GM12878 (cell line): Measurements from ENCODE around the gene NCMAP. TPM values are rescaled to one million over a fixed set of nuclear protein-coding genes. Genes with fewer than 3 reads are reported as not detected.

Source experiments
- ATAC-seq: fragments of 200-7000 bp; cut with Tn5 transposase; 3 replicates; pipeline ENCODE4 v1.9.1; 2020; ENCODE audit warnings: mild to moderate bottlenecking, moderate library complexity
- BruUV-seq: library from RNA; stranded (reverse); fragments of 400-500 nt; replicated peaks from 2 replicates; lab custom pipeline; 2021; lab: Mats Ljungman, UMichigan
- CTCF ChIA-PET: fragments of 300-600 bp; sonication (Branson Sonifier 250); formaldehyde crosslinking; extraction: SDS; loops from one replicate; lab custom pipeline; 2021; ENCODE audit warnings: inconsistent platforms; lab: Yijun Ruan, JAX
- POLR2A ChIA-PET: fragments of 350-600 bp; formaldehyde crosslinking; extraction: SDS; loops from one replicate; lab custom pipeline; 2021; ENCODE audit warnings: inconsistent platforms; lab: Charles Lee
- RAD21 ChIA-PET: fragments of 300-600 bp; sonication (Branson Sonifier 250); formaldehyde crosslinking; loops from one replicate; lab custom pipeline; 2023; ENCODE audit warnings: antibody characterized with exemption; ENCODE audit not compliant: unreplicated experiment; lab: Charles Lee
- SMC1A ChIA-PET: fragments of 300-600 bp; sonication (Branson Sonifier 250); formaldehyde crosslinking; loops from one replicate; lab custom pipeline; 2023; ENCODE audit not compliant: unreplicated experiment, uncharacterized antibody; lab: Charles Lee
- DNase-seq: peaks from one replicate; pipeline ENCODE4 v3.0.0-alpha.2; 2011; ENCODE audit warnings: low read depth, low spot score
- FAIRE-seq: peaks from 3 replicates; lab custom pipeline; 2011; peaks lifted over from hg19 to GRCh38; lab: Jason Lieb, UNC
- H2AFZ ChIP-seq: 2 replicates; pipeline ENCODE4 v1.6.0; 2011; ENCODE audit warnings: low read depth, low read length, control low read depth; ENCODE audit not compliant: control insufficient read depth
- H3K27ac ChIP-seq: 2 replicates; pipeline ENCODE4 v1.5.1; 2011; ENCODE audit warnings: control low read depth; ENCODE audit not compliant: control insufficient read depth, insufficient read depth
- H3K27me3 ChIP-seq, 2 experiments: replicated peaks in 1 of 2; 2 replicates each; pipeline versions ENCODE4 v1.6.0 to v1.6.1; 2011; ENCODE audit warnings: low read length in 1 of 2; ENCODE audit not compliant: control insufficient read depth in 2 of 2, insufficient read depth in 2 of 2
- H3K36me3 ChIP-seq, 2 experiments: 2 replicates each; pipeline ENCODE4 v1.5.1; 2011; ENCODE audit warnings: low read length in 1 of 2; ENCODE audit not compliant: control insufficient read depth in 2 of 2, insufficient read depth in 2 of 2
- H3K4me1 ChIP-seq: 2 replicates; pipeline ENCODE4 v1.6.1; 2011; ENCODE audit warnings: mild to moderate bottlenecking, low read length, moderate library complexity, mixed read lengths; ENCODE audit not compliant: control insufficient read depth, insufficient read depth
- H3K4me2 ChIP-seq: 2 replicates; pipeline ENCODE4 v1.6.0; 2011; ENCODE audit warnings: control low read depth; ENCODE audit not compliant: control insufficient read depth, insufficient read depth
- H3K4me3 ChIP-seq: fragments of 200-600 bp; sonication (generic); 2 replicates; pipeline ENCODE4 v1.5.1; 2016
- H3K79me2 ChIP-seq: 2 replicates; pipeline ENCODE4 v1.6.0; 2011; ENCODE audit warnings: low read length; ENCODE audit not compliant: control insufficient read depth, insufficient read depth
- H3K9ac ChIP-seq: 2 replicates; pipeline ENCODE4 v1.8.0; 2011; ENCODE audit warnings: low read length, control low read depth, mixed read lengths; ENCODE audit not compliant: control insufficient read depth, insufficient read depth
- H3K9me3 ChIP-seq: replicated peaks from 3 replicates; pipeline ENCODE4 v1.5.1; 2011; ENCODE audit warnings: mild to moderate bottlenecking, low read length; ENCODE audit not compliant: control insufficient read depth, insufficient read depth
- H4K20me1 ChIP-seq: 2 replicates; pipeline ENCODE4 v1.6.0; 2011; ENCODE audit not compliant: control insufficient read depth, insufficient read depth
- EED ChIP-seq: sonication (generic); IDR thresholded peaks from 2 replicates; pipeline ENCODE4 v1.6.1; 2016; ENCODE audit warnings: antibody characterized with exemption, low read depth
- EGR1 ChIP-seq, 2 experiments: IDR thresholded peaks; 1 replicate in 1 of 2; 2 replicates in 1 of 2; pipeline ENCODE4 v1.6.1; 2011 to 2012; ENCODE audit warnings: low read depth in 2 of 2, low read length in 2 of 2, borderline replicate concordance in 1 of 2, mild to moderate bottlenecking in 1 of 2, moderate library complexity in 1 of 2
- RAD21 ChIP-seq: IDR thresholded peaks from 2 replicates; pipeline ENCODE4 v1.6.1; 2011; ENCODE audit warnings: mild to moderate bottlenecking, low read depth, low read length, moderate library complexity; ENCODE audit not compliant: insufficient read depth
- RCOR1 ChIP-seq: conservative IDR thresholded peaks from 2 replicates; pipeline ENCODE4 v1.6.1; 2012; ENCODE audit warnings: low read depth, low read length, improper control_type of control experiment
- TCF12 ChIP-seq: IDR thresholded peaks from 2 replicates; pipeline ENCODE4 v1.6.1; 2011; ENCODE audit warnings: low read depth, mild to moderate bottlenecking, low read length
- ZBED1 ChIP-seq: IDR thresholded peaks from 2 replicates; pipeline ENCODE4 v1.6.1; 2016; ENCODE audit warnings: borderline replicate concordance
- WGBS: methylation state at CpG from one replicate; pipeline ENCODE4 v1.1.6; 2016; ENCODE audit warnings: low lambda C conversion rate; ENCODE audit not compliant: insufficient replicate concordance, insufficient coverage; ENCODE audit errors: missing lambda C conversion rate; 5-methylcytosine and 5-hydroxymethylcytosine counted together
- in situ Hi-C: fragments of 300-500 bp; cut with MboI; formaldehyde crosslinking; loops from 9 replicates; pipeline ENCODE4 v1.14.3; 2018; ENCODE audit warnings: mixed read lengths
- intact Hi-C: fragments of 100-400 bp; cut with micrococcal nuclease; formaldehyde crosslinking; loops from one replicate; pipeline ENCODE4 v1.14.2; 2022; ENCODE audit not compliant: unreplicated experiment
- polyA plus RNA-seq, 11 experiments: library from polyadenylated mRNA; depleted of rRNA in 4 of 11; unstranded in 6 of 11; stranded (reverse) in 5 of 11; fragments of >200 nt; fragmentation: Nextera tagmentation in 4 of 11; fragmentation: Illumina TruSeq in 1 of 11; extraction: Ambion mirVana in 4 of 11; extraction: Trizol in 1 of 11; gene quantifications; 1 replicate in 1 of 11; 2 replicates in 10 of 11; pipeline versions ENCODE4 v1.2.1 to v1.2.3, GENCODE V29; 2011 to 2016; ENCODE audit warnings: inconsistent platforms in 2 of 11, missing spikeins in 2 of 11, low read depth in 1 of 11
- small RNA-seq: library from RNA; depleted of rRNA; stranded (forward); fragments of <200 nt; gene quantifications from one replicate; pipeline ENCODE3, GENCODE V24; 2014
- total RNA-seq, 4 experiments: library from RNA; depleted of rRNA in 3 of 4; stranded (reverse); fragments of >200 nt in 3 of 4; fragmentation: Illumina TruSeq in 1 of 4; extraction: Trizol in 1 of 4; gene quantifications; 2 replicates each; pipeline versions ENCODE4 v1.2.1 to v1.2.3, GENCODE V29; 2013 to 2021

NCMAP gene
- total and polyA plus RNA-seq, 10 of the 15 experiments (the other 5 are each of a cell fraction or from before 2014, with no cell fraction given) = not detected

- Histone ChIP-seq H3K9me3 (no peaks in the 10 kb centered on the region), H3K9ac (no peak overlapping the region), H3K36me3 (peaks cover 14 to 47% of the 10 kb centered on the region in 2 experiments), H2AFZ (no peak overlapping the region), H3K79me2 (peaks cover 7% of the 10 kb centered on the region), H3K27me3 (no peaks in the 10 kb centered on the region), H3K4me2 (no peak overlapping the region)
- in situ Hi-C loops = no loop called here
- BruUV-seq = TSS peak; percentile 1
- ChIA-PET CTCF (interaction anchor here (1.2 to 3.0 kb wide), 6 partner anchors 9 to 180 kb away, joined by 4 to 16 read pairs (median 6); partner anchors contain the start of gene CLIC4), SMC1A (interaction anchor here (3.1 to 3.6 kb wide), 2 partner anchors 32 to 174 kb away, joined by 13 to 15 read pairs; no protein-coding TSS in a partner anchor), POLR2A (no interaction called here)
- intact Hi-C loops = no loop called here
- WGBS = 100% methylated on average over 1 of the region's 1 CpG
- no peak for FAIRE-seq
- TF ChIP-seq TCF12 = no peak
- TF ChIP-seq, all 136 proteins: peak for 0
- RAD21 ChIA-PET = interaction anchor here (1.4 to 3.3 kb wide), 3 partner anchors 89 to 176 kb away, joined by 3 to 10 read pairs (median 4); partner anchors contain the start of gene CLIC4
- ATAC-seq (no peak), DNase-seq (no peak)
- no peaks in the 10 kb centered on the region for H3K4me1 ChIP-seq
- no peak overlapping the region for H3K4me3 ChIP-seq
- H3K27ac ChIP-seq = no peak overlapping the region
- no peaks in the 10 kb centered on the region for H4K20me1 ChIP-seq
Observed at GRCh38 chr1:24656046-24656445, 100.2 kb downstream of the NCMAP start.

GRCh38 chr1:24657781-24658180 is 101.9 kb downstream of the NCMAP start:
- Histone ChIP-seq H3K27ac (no peak overlapping the region), H3K9me3 (no peaks in the 10 kb centered on the region), H4K20me1 (no peaks in the 10 kb centered on the region), H3K79me2 (peaks cover 7% of the 10 kb centered on the region), H2AFZ (no peak overlapping the region), H3K4me2 (no peak overlapping the region), H3K4me3 (no peak overlapping the region), H3K36me3 (peaks cover 15 to 45% of the 10 kb centered on the region in 2 experiments), H3K9ac (no peak overlapping the region), H3K4me1 (no peaks in the 10 kb centered on the region), H3K27me3 (no peaks in the 10 kb centered on the region)
- intact Hi-C loops = no loop called here
- ATAC-seq (no peak; the same call in 2 of the 3 replicates), DNase-seq (no peak), FAIRE-seq (no peak)
- BruUV-seq = no TSS peak
- no peak for TF ChIP-seq RAD21
- no peak for TF ChIP-seq EED
- no peak for TF ChIP-seq EGR1 (IDR thresholded peaks at IDR 0.05; ENCODE audit: borderline replicate concordance in 1 of 2, low read depth in 2 of 2, low read length in 2 of 2)
- TF ChIP-seq ZBED1 = no peak
- no peak for TF ChIP-seq RCOR1
- in situ Hi-C loops = no loop called here
- RAD21 ChIA-PET = interaction anchor here (1.3 to 1.5 kb wide), 2 partner anchors 31 to 177 kb away, joined by 4 to 5 read pairs; no protein-coding TSS in a partner anchor
- 64% methylated on average over 3 of the region's 3 CpGs for WGBS
- SMC1A ChIA-PET = interaction anchor here (1.1 to 3.6 kb wide), 4 partner anchors 11 to 193 kb away, joined by 3 to 15 read pairs (median 10); no protein-coding TSS in a partner anchor
- POLR2A ChIA-PET = interaction anchor here (1.7 kb wide), 1 partner anchor 10 kb away, joined by 4 read pairs; no protein-coding TSS in a partner anchor
- CTCF ChIA-PET = interaction anchor here (0.8 to 3.8 kb wide), 5 partner anchors 22 to 178 kb away, joined by 3 to 16 read pairs (median 4); no protein-coding TSS in a partner anchor

Small RNA genes within 50 kb of the gene (small RNA-seq; reads per million reads assigned to genes)
- not detected for gene RF00019

Other genes with a start within 250 kb of the NCMAP start
- 0.11 and 0.17 TPM in 2 replicates for gene GRHL3, start 236.7 kb upstream of the NCMAP start, total RNA-seq (2014; rRNA removed)
- 0.14 and 0.27 TPM in 2 replicates for gene GRHL3, start 236.7 kb upstream of the NCMAP start, total RNA-seq (2014; rRNA removed; fragmentation: Illumina TruSeq; extraction: Trizol)
- gene GRHL3, start 236.7 kb upstream of the NCMAP start, total RNA-seq (2021) = 0.51 TPM in 2 replicates
- 0.18 TPM in 1 of 2 replicates, not detected in the other for gene GRHL3, start 236.7 kb upstream of the NCMAP start, polyA plus RNA-seq (2011; rRNA removed)
- gene GRHL3, start 236.7 kb upstream of the NCMAP start, polyA plus RNA-seq (2014; fragmentation: Illumina TruSeq; extraction: Trizol) = 0.41 TPM in 1 of 2 replicates, not detected in the other
- under 1 TPM; 0.07 to 0.21 TPM for gene GRHL3, start 236.7 kb upstream of the NCMAP start, polyA plus RNA-seq (2014; fragmentation: Nextera tagmentation; extraction: Ambion mirVana)
- 0.13 and 0.56 TPM in 2 replicates for gene GRHL3, start 236.7 kb upstream of the NCMAP start, polyA plus RNA-seq (2014; rRNA removed)
- under 1 TPM; 0.70 to 0.87 TPM for gene GRHL3, start 236.7 kb upstream of the NCMAP start, polyA plus RNA-seq (2016; fragmentation: Nextera tagmentation; extraction: Ambion mirVana)
- 0.05 and 0.28 TPM in 2 replicates for gene STPG1, start 142.3 kb upstream of the NCMAP start, total RNA-seq (2014; rRNA removed)
- gene STPG1, start 142.3 kb upstream of the NCMAP start, total RNA-seq (2014; rRNA removed; fragmentation: Illumina TruSeq; extraction: Trizol) = 0.22 and 0.69 TPM in 2 replicates
- 0.13 and 0.36 TPM in 2 replicates for gene STPG1, start 142.3 kb upstream of the NCMAP start, total RNA-seq (2021)
- gene STPG1, start 142.3 kb upstream of the NCMAP start, polyA plus RNA-seq (2011; rRNA removed) = 1.6 TPM in 2 replicates
- gene STPG1, start 142.3 kb upstream of the NCMAP start, polyA plus RNA-seq (2014; fragmentation: Illumina TruSeq; extraction: Trizol) = 0.17 and 0.71 TPM in 2 replicates
- gene STPG1, start 142.3 kb upstream of the NCMAP start, polyA plus RNA-seq (2014; fragmentation: Nextera tagmentation; extraction: Ambion mirVana) = under 1 TPM; 0.35 to 0.76 TPM
- 0.29 and 0.81 TPM in 2 replicates for gene STPG1, start 142.3 kb upstream of the NCMAP start, polyA plus RNA-seq (2014; rRNA removed)
- gene STPG1, start 142.3 kb upstream of the NCMAP start, polyA plus RNA-seq (2016; fragmentation: Nextera tagmentation; extraction: Ambion mirVana) = 1 to 10 TPM; 1.5 to 2.6 TPM
- 4.7 and 6.0 TPM in 2 replicates for gene NIPAL3, start 140.3 kb upstream of the NCMAP start, total RNA-seq (2014; rRNA removed)
- 3.1 and 3.6 TPM in 2 replicates for gene NIPAL3, start 140.3 kb upstream of the NCMAP start, total RNA-seq (2014; rRNA removed; fragmentation: Illumina TruSeq; extraction: Trizol)
- gene NIPAL3, start 140.3 kb upstream of the NCMAP start, total RNA-seq (2021) = 5.7 and 6.2 TPM in 2 replicates
- gene NIPAL3, start 140.3 kb upstream of the NCMAP start, polyA plus RNA-seq (2011; rRNA removed) = 6.6 and 8.9 TPM in 2 replicates
- gene NIPAL3, start 140.3 kb upstream of the NCMAP start, polyA plus RNA-seq (2014; fragmentation: Illumina TruSeq; extraction: Trizol) = 3.4 and 3.7 TPM in 2 replicates
- 1 to 10 TPM; 2.1 TPM for gene NIPAL3, start 140.3 kb upstream of the NCMAP start, polyA plus RNA-seq (2014; fragmentation: Nextera tagmentation; extraction: Ambion mirVana)
- 3.5 and 3.7 TPM in 2 replicates for gene NIPAL3, start 140.3 kb upstream of the NCMAP start, polyA plus RNA-seq (2014; rRNA removed)
- 1 to 10 TPM; 8.8 to 9.4 TPM for gene NIPAL3, start 140.3 kb upstream of the NCMAP start, polyA plus RNA-seq (2016; fragmentation: Nextera tagmentation; extraction: Ambion mirVana)
- gene RCAN3, start 53.3 kb upstream of the NCMAP start, total RNA-seq (2014; rRNA removed) = 0.06 and 0.11 TPM in 2 replicates
- not detected in 2 replicates for gene RCAN3, start 53.3 kb upstream of the NCMAP start, total RNA-seq (2014; rRNA removed; fragmentation: Illumina TruSeq; extraction: Trizol)
- gene RCAN3, start 53.3 kb upstream of the NCMAP start, total RNA-seq (2021) = 0.24 and 0.46 TPM in 2 replicates
- 0.01 and 0.03 TPM in 2 replicates for gene RCAN3, start 53.3 kb upstream of the NCMAP start, polyA plus RNA-seq (2011; rRNA removed)
- 0.08 and 0.13 TPM in 2 replicates for gene RCAN3, start 53.3 kb upstream of the NCMAP start, polyA plus RNA-seq (2014; fragmentation: Illumina TruSeq; extraction: Trizol)
- under 1 TPM; 0.02 TPM for gene RCAN3, start 53.3 kb upstream of the NCMAP start, polyA plus RNA-seq (2014; fragmentation: Nextera tagmentation; extraction: Ambion mirVana)
- gene RCAN3, start 53.3 kb upstream of the NCMAP start, polyA plus RNA-seq (2014; rRNA removed) = not detected in 2 replicates
- gene RCAN3, start 53.3 kb upstream of the NCMAP start, polyA plus RNA-seq (2016; fragmentation: Nextera tagmentation; extraction: Ambion mirVana) = under 1 TPM in 1 of 2 experiments, not detected in 1; 0.33 TPM
- gene SRRM1, start 87.2 kb downstream of the NCMAP start, total RNA-seq (2014; rRNA removed) = 36.8 and 43.1 TPM in 2 replicates
- 52.3 and 57.3 TPM in 2 replicates for gene SRRM1, start 87.2 kb downstream of the NCMAP start, total RNA-seq (2014; rRNA removed; fragmentation: Illumina TruSeq; extraction: Trizol)
- gene SRRM1, start 87.2 kb downstream of the NCMAP start, total RNA-seq (2021) = 167 and 176 TPM in 2 replicates
- gene SRRM1, start 87.2 kb downstream of the NCMAP start, polyA plus RNA-seq (2011; rRNA removed) = 41.2 and 72.0 TPM in 2 replicates
- gene SRRM1, start 87.2 kb downstream of the NCMAP start, polyA plus RNA-seq (2014; fragmentation: Illumina TruSeq; extraction: Trizol) = 112 and 117 TPM in 2 replicates
- gene SRRM1, start 87.2 kb downstream of the NCMAP start, polyA plus RNA-seq (2014; fragmentation: Nextera tagmentation; extraction: Ambion mirVana) = 100 to 1,000 TPM; 139 to 269 TPM
- gene SRRM1, start 87.2 kb downstream of the NCMAP start, polyA plus RNA-seq (2014; rRNA removed) = 80.4 and 80.9 TPM in 2 replicates
- 100 to 1,000 TPM; 250 to 285 TPM for gene SRRM1, start 87.2 kb downstream of the NCMAP start, polyA plus RNA-seq (2016; fragmentation: Nextera tagmentation; extraction: Ambion mirVana)
- 58.7 and 75.0 TPM in 2 replicates for gene CLIC4, start 189.4 kb downstream of the NCMAP start, total RNA-seq (2014; rRNA removed)
- gene CLIC4, start 189.4 kb downstream of the NCMAP start, total RNA-seq (2014; rRNA removed; fragmentation: Illumina TruSeq; extraction: Trizol) = 79.4 and 81.4 TPM in 2 replicates
- 107 and 112 TPM in 2 replicates for gene CLIC4, start 189.4 kb downstream of the NCMAP start, total RNA-seq (2021)
- 50.2 and 59.5 TPM in 2 replicates for gene CLIC4, start 189.4 kb downstream of the NCMAP start, polyA plus RNA-seq (2011; rRNA removed)
- 92.6 and 119 TPM in 2 replicates for gene CLIC4, start 189.4 kb downstream of the NCMAP start, polyA plus RNA-seq (2014; fragmentation: Illumina TruSeq; extraction: Trizol)
- gene CLIC4, start 189.4 kb downstream of the NCMAP start, polyA plus RNA-seq (2014; fragmentation: Nextera tagmentation; extraction: Ambion mirVana) = 10 to 100 TPM; 20.4 to 26.5 TPM
- 44.1 and 59.9 TPM in 2 replicates for gene CLIC4, start 189.4 kb downstream of the NCMAP start, polyA plus RNA-seq (2014; rRNA removed)
- 100 to 1,000 TPM in 1 of 2 experiments, 10 to 100 TPM in 1; 97.9 to 102 TPM for gene CLIC4, start 189.4 kb downstream of the NCMAP start, polyA plus RNA-seq (2016; fragmentation: Nextera tagmentation; extraction: Ambion mirVana)